Kidney (tissue), 14 donors: Measurements from ENCODE around the gene FAM20A. TPM values are rescaled to one million over a fixed set of nuclear protein-coding genes. Genes with fewer than 3 reads are reported as not detected.
A peak's percentile ranks its signal among the peaks of the same experiment; 100 is the strongest.

Experiments used
- DNase-seq, 5 donors: peaks; one replicate each; pipeline ENCODE4 v3.0.0-alpha.2; 2013 to 2020
- FAIRE-seq: peaks from 2 replicates; lab custom pipeline; 2012; peaks lifted over from hg19 to GRCh38; lab: Jason Lieb, UNC
- H3K27ac ChIP-seq, 2 donors: one replicate each; pipeline ENCODE4 v1.7.0; 2013; ENCODE audit warnings: low read depth in 2 of 2, low read length in 2 of 2, inconsistent platforms in 1 of 2
- H3K27me3 ChIP-seq: one replicate; pipeline ENCODE4 v1.7.1; 2013; ENCODE audit warnings: low read length, inconsistent platforms; ENCODE audit not compliant: control insufficient read depth, insufficient read depth
- H3K36me3 ChIP-seq, 3 donors: one replicate each; pipeline versions ENCODE4 v1.7.0 to v1.7.1; 2013; ENCODE audit warnings: low read length in 3 of 3, control low read depth in 1 of 3, inconsistent platforms in 1 of 3; ENCODE audit not compliant: insufficient read depth in 3 of 3, control insufficient read depth in 2 of 3
- H3K4me1 ChIP-seq, 3 donors: one replicate each; pipeline versions ENCODE4 v1.7.0 to v1.7.1; 2013; ENCODE audit warnings: low read length in 3 of 3, inconsistent platforms in 1 of 3, low read depth in 1 of 3; ENCODE audit not compliant: control insufficient read depth in 2 of 3, insufficient read depth in 2 of 3
- H3K4me3 ChIP-seq, 3 donors: one replicate each; pipeline versions ENCODE4 v1.7.0 to v1.8.1; 2013; ENCODE audit warnings: low read length in 3 of 3, control low read depth in 1 of 3, inconsistent platforms in 1 of 3
- H3K9ac ChIP-seq, 3 donors: one replicate each; pipeline versions ENCODE4 v1.7.0 to v1.7.1; 2013; ENCODE audit warnings: low read length in 3 of 3, control low read depth in 1 of 3, inconsistent platforms in 1 of 3
- H3K9me3 ChIP-seq, 3 donors: one replicate each; pipeline versions ENCODE4 v1.7.0 to v1.7.1; 2013; ENCODE audit warnings: low read length in 3 of 3, control low read depth in 1 of 3, inconsistent platforms in 1 of 3; ENCODE audit not compliant: control insufficient read depth in 2 of 3, insufficient read depth in 1 of 3
- intact Hi-C: fragments of 100-400 bp; cut with DNase I; formaldehyde crosslinking; loops from one replicate; pipeline ENCODE4 v1.11.1; 2022
- polyA plus RNA-seq: library from polyadenylated mRNA; stranded (reverse); fragments of 350-450 nt; fragmentation: Illumina TruSeq; extraction: RNeasy Lipid Tissue Mini Kit (QIAGEN cat#74804); gene quantifications from one replicate; pipeline ENCODE4 v1.2.3, GENCODE V29; 2014; ENCODE audit warnings: low read depth, low replicate concordance; ENCODE audit not compliant: insufficient read depth
- total RNA-seq: library from RNA; stranded (reverse); fragmentation: NEBNext Ultra II Directional; extraction: Animal tissue kit (Norgen Biotek cat#: 25700); gene quantifications from one replicate; pipeline ENCODE4 v1.2.1, GENCODE V29; 2021
- TF ChIP-seq, protein P1 (sequence below): IDR thresholded peaks from 3 replicates; pipeline ENCODE4 v1.5.1; 2012; ENCODE audit warnings: mild to moderate bottlenecking, moderate library complexity, borderline replicate concordance; ENCODE audit not compliant: insufficient read depth; ENCODE audit errors: extremely low read depth
- donor health status: control.
- donor health status: control.
- donor health status: control.
- donor health status: control.
- donor health status: control.
- donor health status: DM: yes; HTN: yes; CAD: no.
- donor health status: Normal renal cell carcinoma (clear cell type).

The FAM20A gene
- total and polyA plus RNA-seq, 2 donors from 2014 or later, result 65.8 to 77.7 TPM

GRCh38 chr17:68534695-68535088 lies 66.5 kb downstream of the FAM20A start:
- H3K4me3 ChIP-seq, result no peak overlapping the region
- intact Hi-C loops, result loop anchor here (10.0 kb wide), 1 partner anchor 80 kb away; no protein-coding TSS in a partner anchor
- DNase-seq, result no peak
- peaks cover 17 to 38% (median 23%) of the 10 kb centered on the region in 3 donors for H3K36me3 ChIP-seq
- no peaks in the 10 kb centered on the region for H3K27me3 ChIP-seq
- H3K27ac ChIP-seq, result no peak overlapping the region
- H3K4me1 ChIP-seq, result no peaks in the 10 kb centered on the region
- H3K9ac ChIP-seq, result no peak overlapping the region
- TF ChIP-seq, protein P1, sequence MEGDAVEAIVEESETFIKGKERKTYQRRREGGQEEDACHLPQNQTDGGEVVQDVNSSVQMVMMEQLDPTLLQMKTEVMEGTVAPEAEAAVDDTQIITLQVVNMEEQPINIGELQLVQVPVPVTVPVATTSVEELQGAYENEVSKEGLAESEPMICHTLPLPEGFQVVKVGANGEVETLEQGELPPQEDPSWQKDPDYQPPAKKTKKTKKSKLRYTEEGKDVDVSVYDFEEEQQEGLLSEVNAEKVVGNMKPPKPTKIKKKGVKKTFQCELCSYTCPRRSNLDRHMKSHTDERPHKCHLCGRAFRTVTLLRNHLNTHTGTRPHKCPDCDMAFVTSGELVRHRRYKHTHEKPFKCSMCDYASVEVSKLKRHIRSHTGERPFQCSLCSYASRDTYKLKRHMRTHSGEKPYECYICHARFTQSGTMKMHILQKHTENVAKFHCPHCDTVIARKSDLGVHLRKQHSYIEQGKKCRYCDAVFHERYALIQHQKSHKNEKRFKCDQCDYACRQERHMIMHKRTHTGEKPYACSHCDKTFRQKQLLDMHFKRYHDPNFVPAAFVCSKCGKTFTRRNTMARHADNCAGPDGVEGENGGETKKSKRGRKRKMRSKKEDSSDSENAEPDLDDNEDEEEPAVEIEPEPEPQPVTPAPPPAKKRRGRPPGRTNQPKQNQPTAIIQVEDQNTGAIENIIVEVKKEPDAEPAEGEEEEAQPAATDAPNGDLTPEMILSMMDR, result no peak
- no peaks in the 10 kb centered on the region for H3K9me3 ChIP-seq
- FAIRE-seq, result no peak

GRCh38 chr17:68533887-68534694 lies 67.1 kb downstream of the FAM20A start:
- H3K27me3 ChIP-seq, result no peaks in the 10 kb centered on the region
- TF ChIP-seq, protein P1, result peak; percentile 44
- no peaks in the 10 kb centered on the region for H3K9me3 ChIP-seq
- H3K9ac ChIP-seq, result no peak overlapping the region
- intact Hi-C loops, result loop anchor here (10.0 kb wide), 1 partner anchor 81 kb away; no protein-coding TSS in a partner anchor
- no peak for FAIRE-seq
- no peaks in the 10 kb centered on the region for H3K4me1 ChIP-seq
- peaks cover 17 to 43% (median 24%) of the 10 kb centered on the region in 3 donors for H3K36me3 ChIP-seq
- H3K4me3 ChIP-seq, result no peak overlapping the region
- peak in 2 of 5 donors; percentile 31 to 32 for DNase-seq
- H3K27ac ChIP-seq, result no peak overlapping the region

GRCh38 chr17:68532826-68533225 lies 68.3 kb downstream of the FAM20A start:
- Histone ChIP-seq H3K27me3 (no peaks in the 10 kb centered on the region), H3K9me3 (no peaks in the 10 kb centered on the region), H3K9ac (no peak overlapping the region), H3K4me3 (no peak overlapping the region), H3K36me3 (peaks cover 22 to 49% (median 34%) of the 10 kb centered on the region in 3 donors), H3K4me1 (no peaks in the 10 kb centered on the region), H3K27ac (no peak overlapping the region)
- TF ChIP-seq, protein P1, result no peak
- no peak for DNase-seq
- intact Hi-C loops, result loop anchor here (10.0 kb wide), 1 partner anchor 82 kb away; no protein-coding TSS in a partner anchor
- no peak for FAIRE-seq
